Activated CD8-positive, alpha-beta memory T cell treated with anti-CD3 and anti-CD28 coated beads for 48 hours (primary cell): ENCODE data around the gene ATF3.
A peak's percentile ranks its signal among the peaks of the same experiment; 100 is the strongest.

ENCODE experiments used
- DNase-seq, 3 experiments: peaks; one replicate each; pipeline ENCODE4 v3.0.0-alpha.2; 2020; ENCODE audit warnings: low read depth in 2 of 3, low spot score in 2 of 3

Gene ATF3

GRCh38 chr1:212607913-212608391 lies 609 bp upstream of the ATF3 start:
- DNase-seq = no peak

GRCh38 chr1:212608959-212609700 lies 569 bp downstream of the ATF3 start:
- peak; percentile 19 to 31 (median 28) for DNase-seq

GRCh38 chr1:212609701-212610574 lies 1.4 kb downstream of the ATF3 start:
- no peak for DNase-seq

GRCh38 chr1:212610575-212610967 lies 2.0 kb downstream of the ATF3 start:
- DNase-seq = no peak

- DNase-seq = no peak
Observed at GRCh38 chr1:212611000-212611948, 2.7 kb downstream of the ATF3 start.

- DNase-seq = no peak
Observed at GRCh38 chr1:212612041-212612961, 3.7 kb downstream of the ATF3 start.

- DNase-seq = no peak
Observed at GRCh38 chr1:212613440-212614335, 5.1 kb downstream of the ATF3 start.

GRCh38 chr1:212614453-212615200 lies 6.1 kb downstream of the ATF3 start:
- no peak for DNase-seq

- DNase-seq = no peak
Observed at GRCh38 chr1:212615201-212615470, 6.6 kb downstream of the ATF3 start.

GRCh38 chr1:212618466-212619210 lies 10.1 kb downstream of the ATF3 start:
- no peak for DNase-seq

- no peak for DNase-seq
Observed at GRCh38 chr1:212620293-212620692, 11.7 kb downstream of the ATF3 start.

GRCh38 chr1:212621043-212621948 lies 12.7 kb downstream of the ATF3 start:
- no peak for DNase-seq

GRCh38 chr1:212621949-212622305 lies 13.4 kb downstream of the ATF3 start:
- no peak for DNase-seq

- DNase-seq = no peak
Observed at GRCh38 chr1:212622467-212622866, 13.9 kb downstream of the ATF3 start.

- DNase-seq = no peak
Observed at GRCh38 chr1:212622906-212623305, 14.3 kb downstream of the ATF3 start.

- no peak for DNase-seq
Observed at GRCh38 chr1:212623603-212624002, 15.0 kb downstream of the ATF3 start.

- DNase-seq = no peak
Observed at GRCh38 chr1:212624976-212625501, 16.5 kb downstream of the ATF3 start.
